ENCODE results near the gene ASCC2.

Gene ASCC2

GRCh38 chr22:29819501-29819900, 18.6 kb downstream of the ASCC2 start:
- no peak for DNase-seq (ENCODE audit: low spot score)

- no peak for DNase-seq (ENCODE audit: low spot score)
Measured at GRCh38 chr22:29817724-29818123, 20.4 kb downstream of the ASCC2 start.

GRCh38 chr22:29816980-29817379, 21.1 kb downstream of the ASCC2 start:
- no peak for DNase-seq (ENCODE audit: low spot score)

- no peak for DNase-seq (ENCODE audit: low spot score)
Measured at GRCh38 chr22:29816539-29816938, 21.5 kb downstream of the ASCC2 start.

GRCh38 chr22:29816128-29816527, 21.9 kb downstream of the ASCC2 start:
- peak; percentile 27 for DNase-seq (ENCODE audit: low spot score)

GRCh38 chr22:29815580-29815979, 22.5 kb downstream of the ASCC2 start:
- no peak for DNase-seq (ENCODE audit: low spot score)

- DNase-seq (ENCODE audit: low spot score): no peak
Measured at GRCh38 chr22:29814003-29814402, 24.1 kb downstream of the ASCC2 start.

- no peak for DNase-seq (ENCODE audit: low spot score)
Measured at GRCh38 chr22:29813563-29813962, 24.5 kb downstream of the ASCC2 start.

GRCh38 chr22:29813126-29813525, 24.9 kb downstream of the ASCC2 start:
- DNase-seq (ENCODE audit: low spot score): no peak

- no peak for DNase-seq (ENCODE audit: low spot score)
Measured at GRCh38 chr22:29811377-29811776, 26.7 kb downstream of the ASCC2 start.

- DNase-seq (ENCODE audit: low spot score): no peak
Measured at GRCh38 chr22:29810216-29810615, 27.9 kb downstream of the ASCC2 start.

- no peak for DNase-seq (ENCODE audit: low spot score)
Measured at GRCh38 chr22:29806196-29806595, 31.9 kb downstream of the ASCC2 start.

- no peak for DNase-seq (ENCODE audit: low spot score)
Measured at GRCh38 chr22:29804985-29805384, 33.1 kb downstream of the ASCC2 start.

GRCh38 chr22:29803190-29803589, 34.9 kb downstream of the ASCC2 start:
- no peak for DNase-seq (ENCODE audit: low spot score)

GRCh38 chr22:29801796-29802195, 36.3 kb downstream of the ASCC2 start:
- no peak for DNase-seq (ENCODE audit: low spot score)

GRCh38 chr22:29801153-29801552, 36.9 kb downstream of the ASCC2 start:
- DNase-seq (ENCODE audit: low spot score): no peak

GRCh38 chr22:29799217-29799680, 38.8 kb downstream of the ASCC2 start:
- DNase-seq (ENCODE audit: low spot score): no peak

GRCh38 chr22:29798801-29799200, 39.3 kb downstream of the ASCC2 start:
- DNase-seq (ENCODE audit: low spot score): no peak

- no peak for DNase-seq (ENCODE audit: low spot score)
Measured at GRCh38 chr22:29798318-29798717, 39.8 kb downstream of the ASCC2 start.

- DNase-seq (ENCODE audit: low spot score): no peak
Measured at GRCh38 chr22:29797351-29797750, 40.7 kb downstream of the ASCC2 start.

- no peak for DNase-seq (ENCODE audit: low spot score)
Measured at GRCh38 chr22:29795663-29796062, 42.4 kb downstream of the ASCC2 start.

- no peak for DNase-seq (ENCODE audit: low spot score)
Measured at GRCh38 chr22:29793396-29793795, 44.7 kb downstream of the ASCC2 start.

- no peak for DNase-seq (ENCODE audit: low spot score)
Measured at GRCh38 chr22:29790061-29790460, 48.0 kb downstream of the ASCC2 start.

Data from SK-N-DZ (cell line).